Neuronal stem cell (in vitro differentiated cells): ENCODE data around the gene PLXNB3.

ENCODE experiments used
- DNase-seq: peaks from one replicate; pipeline ENCODE4 v3.0.0-alpha.2; 2013; ENCODE audit warnings: low spot score
- H2AFZ ChIP-seq: one replicate; pipeline ENCODE4 v1.6.1; 2013; ENCODE audit warnings: mild to moderate bottlenecking, low read length, inconsistent platforms
- H2AK5ac ChIP-seq: 2 replicates; pipeline ENCODE4 v1.6.1; 2013; ENCODE audit warnings: low read depth, mild to moderate bottlenecking, inconsistent platforms, low read length, moderate library complexity, mixed read lengths
- H2BK120ac ChIP-seq: 2 replicates; pipeline ENCODE4 v1.6.1; 2013; ENCODE audit warnings: low read depth, mild to moderate bottlenecking, inconsistent platforms, low read length, moderate library complexity, mixed read lengths
- H2BK12ac ChIP-seq: one replicate; pipeline ENCODE4 v1.6.1; 2013; ENCODE audit warnings: low read length, inconsistent platforms
- H2BK15ac ChIP-seq: 2 replicates; pipeline ENCODE4 v1.6.1; 2013; ENCODE audit warnings: mild to moderate bottlenecking, low read length, inconsistent platforms, mixed read lengths
- H2BK5ac ChIP-seq: one replicate; pipeline ENCODE4 v1.6.1; 2013; ENCODE audit warnings: inconsistent platforms, mild to moderate bottlenecking, low read length, moderate library complexity
- H3K14ac ChIP-seq: one replicate; pipeline ENCODE4 v1.6.1; 2013; ENCODE audit warnings: low read length, inconsistent platforms
- H3K18ac ChIP-seq: 2 replicates; pipeline ENCODE4 v1.6.1; 2013; ENCODE audit warnings: low read length, inconsistent platforms
- H3K23ac ChIP-seq: 2 replicates; pipeline ENCODE4 v1.6.1; 2013; ENCODE audit warnings: low read depth, mild to moderate bottlenecking, mixed read lengths, low read length, inconsistent platforms; ENCODE audit not compliant: poor library complexity
- H3K27ac ChIP-seq: replicated peaks from 3 replicates; pipeline ENCODE4 v1.5.1; 2013; ENCODE audit warnings: low read length, inconsistent platforms
- H3K27me3 ChIP-seq, 3 experiments: 2 replicates each; pipeline ENCODE4 v1.6.1; 2013; ENCODE audit warnings: low read length in 3 of 3, mild to moderate bottlenecking in 2 of 3, inconsistent platforms in 1 of 3, low read depth in 1 of 3, mixed read lengths in 1 of 3, moderate library complexity in 1 of 3; ENCODE audit not compliant: control insufficient read depth in 3 of 3, insufficient read depth in 3 of 3
- H3K36me3 ChIP-seq, 2 donors: replicated peaks in 1 of 2; 2 replicates each; pipeline ENCODE4 v1.6.1; 2013; ENCODE audit warnings: low read length in 2 of 2; ENCODE audit not compliant: control insufficient read depth in 2 of 2, insufficient read depth in 2 of 2
- H3K4ac ChIP-seq: 2 replicates; pipeline ENCODE4 v1.6.1; 2013; ENCODE audit warnings: inconsistent platforms, mild to moderate bottlenecking, low read length, moderate library complexity
- H3K4me1 ChIP-seq, 2 donors: 1 replicate in 1 of 2; 2 replicates in 1 of 2; pipeline ENCODE4 v1.6.1; 2013; ENCODE audit warnings: low read length in 2 of 2, low read depth in 1 of 2; ENCODE audit not compliant: control insufficient read depth in 2 of 2, insufficient read depth in 1 of 2
- H3K4me2 ChIP-seq: one replicate; pipeline ENCODE4 v1.6.1; 2013; ENCODE audit warnings: mild to moderate bottlenecking, low read length, inconsistent platforms; ENCODE audit not compliant: insufficient read depth, poor library complexity, severe bottlenecking
- H3K4me3 ChIP-seq, 2 donors: 2 replicates each; pipeline ENCODE4 v1.5.1; 2013; ENCODE audit warnings: low read length in 2 of 2, mild to moderate bottlenecking in 2 of 2, inconsistent platforms in 1 of 2, moderate library complexity in 1 of 2
- H3K79me1 ChIP-seq: one replicate; pipeline ENCODE4 v1.6.1; 2013; ENCODE audit warnings: low read depth, mild to moderate bottlenecking, inconsistent platforms, low read length, moderate library complexity
- H3K9ac ChIP-seq: one replicate; pipeline ENCODE4 v1.6.1; 2013; ENCODE audit warnings: mild to moderate bottlenecking, low read depth, low read length, inconsistent platforms; ENCODE audit not compliant: poor library complexity
- H3K9me3 ChIP-seq, 2 donors: replicated peaks in 1 of 2; 2 replicates each; pipeline versions ENCODE3 to v1.6.1; 2013; ENCODE audit warnings: low read length in 2 of 2, mild to moderate bottlenecking in 2 of 2, inconsistent platforms in 1 of 2, low read depth in 1 of 2, mixed read lengths in 1 of 2, moderate library complexity in 1 of 2; ENCODE audit not compliant: control insufficient read depth in 2 of 2, insufficient read depth in 1 of 2
- H4K8ac ChIP-seq: one replicate; pipeline ENCODE4 v1.6.1; 2013; ENCODE audit warnings: low read depth, mild to moderate bottlenecking, inconsistent platforms, low read length, moderate library complexity
- H4K91ac ChIP-seq: one replicate; pipeline ENCODE4 v1.6.1; 2013; ENCODE audit warnings: low read length, low read depth, mild to moderate bottlenecking, inconsistent platforms; ENCODE audit not compliant: poor library complexity
- WGBS, 2 donors: extraction: QIAGEN DNeasy Blood & Tissue Kit; methylation state at CpG; one replicate each; pipeline ENCODE4 v1.1.7; 2013; ENCODE audit warnings: missing lambda C conversion rate in 2 of 2, mixed read lengths in 1 of 2; ENCODE audit not compliant: insufficient read length in 2 of 2, insufficient replicate concordance in 1 of 2; ENCODE audit errors: extremely low coverage in 2 of 2; 5-methylcytosine and 5-hydroxymethylcytosine counted together

Gene PLXNB3

DNA sequence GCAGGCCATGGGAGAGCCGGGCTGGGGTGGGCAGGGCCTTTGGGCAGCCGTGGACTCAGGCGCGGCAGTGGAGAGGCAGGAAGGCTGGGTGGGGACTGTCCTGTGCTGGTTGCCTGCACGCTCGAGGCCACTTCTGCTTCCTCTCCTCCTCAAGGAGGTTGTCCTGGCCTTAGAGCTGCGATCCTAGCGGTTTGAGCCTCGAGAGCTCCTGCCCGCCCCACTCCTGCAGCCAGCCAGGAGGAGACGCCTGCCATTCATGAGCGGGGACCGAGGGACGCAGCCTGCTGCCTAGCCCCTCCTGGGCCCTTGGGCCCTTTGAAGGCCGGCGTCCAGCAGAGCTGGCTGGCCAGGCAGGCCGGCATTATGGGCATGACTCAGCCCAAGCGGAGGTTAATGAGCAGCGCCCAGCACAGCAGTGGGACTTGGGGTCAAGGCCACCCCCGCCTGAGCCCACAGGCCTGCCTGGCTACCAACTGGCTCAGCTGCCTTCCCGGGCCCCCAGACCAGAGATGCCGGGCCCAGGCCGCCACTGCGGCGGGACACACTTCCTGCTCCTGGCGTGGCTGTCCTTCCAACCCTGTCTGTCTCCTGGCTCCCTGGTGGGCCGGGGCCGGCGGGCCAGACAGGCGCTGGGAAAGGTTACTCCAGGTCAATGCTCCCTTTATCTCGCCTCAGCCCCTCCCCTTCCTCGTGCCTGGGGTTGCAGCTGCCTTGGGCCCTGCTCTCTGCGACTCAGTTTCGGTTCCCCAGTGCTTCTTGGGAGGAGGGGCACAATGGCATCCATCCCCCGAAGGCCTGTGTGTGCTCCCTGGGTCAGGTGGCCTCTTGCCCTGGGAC lies 37.5 kb upstream of the PLXNB3 start:
- no peak overlapping the region for H4K8ac ChIP-seq
- peaks cover 5% of the 10 kb centered on the region for H3K79me1 ChIP-seq
- H3K27me3 ChIP-seq, result no peaks in the 10 kb centered on the region
- H2BK5ac ChIP-seq, result no peak overlapping the region
- no peak overlapping the region for H3K4ac ChIP-seq
- no CpG with 5 or more reads among the region's 35 CpGs for WGBS, 2 donors
- no peak overlapping the region for H3K14ac ChIP-seq
- H3K4me1 ChIP-seq, result peaks cover 19 to 21% of the 10 kb centered on the region in 2 donors
- DNase-seq, result peak; percentile 68
- H3K4me3 ChIP-seq, result peak overlapping the region in 1 of 2 donors; percentile 11
- H3K23ac ChIP-seq, result no peak overlapping the region
- H2BK15ac ChIP-seq, result no peak overlapping the region
- no peak overlapping the region for H3K9ac ChIP-seq
- no peak overlapping the region for H4K91ac ChIP-seq
- H3K18ac ChIP-seq, result peak overlapping the region; percentile 28
- peaks cover 0 to 2% of the 10 kb centered on the region in 2 donors for H3K9me3 ChIP-seq
- no peak overlapping the region for H2AK5ac ChIP-seq
- H2AFZ ChIP-seq, result no peak overlapping the region
- no peak overlapping the region for H3K27ac ChIP-seq
- H3K4me2 ChIP-seq, result peak overlapping the region; percentile 33
- no peak overlapping the region for H2BK120ac ChIP-seq
- H2BK12ac ChIP-seq, result no peak overlapping the region
- H3K36me3 ChIP-seq, result peaks cover 0 to 13% of the 10 kb centered on the region in 2 donors

DNA sequence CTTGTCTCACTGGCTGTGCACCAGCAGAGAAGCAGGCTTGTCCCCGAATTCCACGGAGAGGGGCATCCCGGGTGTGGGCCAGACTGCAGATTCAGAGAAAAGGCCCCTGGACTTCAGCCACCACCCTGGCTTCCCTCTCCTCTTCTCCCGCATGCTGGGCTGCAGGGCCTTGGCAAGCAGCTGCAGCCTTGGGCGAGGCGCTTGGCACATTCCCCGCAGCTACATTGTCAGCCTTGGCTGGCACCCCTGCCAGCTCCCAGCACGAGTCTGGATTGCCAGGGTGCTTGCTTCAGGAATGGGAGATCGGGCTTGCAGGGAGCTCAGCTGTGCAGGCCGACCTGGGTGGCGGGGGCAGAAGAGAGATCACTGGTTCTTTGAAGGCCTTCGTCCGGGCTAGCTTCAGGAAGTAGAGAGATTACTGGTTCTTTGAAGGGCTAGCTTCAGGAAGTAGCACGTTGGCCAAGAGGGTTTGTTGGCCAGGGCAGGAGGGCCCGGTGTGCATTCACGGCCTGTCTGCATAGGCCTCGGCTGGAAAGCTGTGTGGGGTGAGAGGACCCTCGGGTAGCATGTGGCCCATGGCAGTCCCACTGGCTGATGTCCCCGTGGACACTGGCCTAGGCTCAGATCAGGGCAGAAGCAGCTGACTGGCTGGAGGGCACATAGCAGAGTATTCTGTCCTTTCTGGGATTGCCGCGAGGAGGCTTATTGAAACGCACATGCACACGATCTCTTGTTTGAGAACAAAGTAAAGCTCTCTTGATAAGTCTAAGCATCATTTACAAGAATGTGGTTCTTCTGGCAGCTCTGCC lies 36.7 kb upstream of the PLXNB3 start:
- H3K9me3 ChIP-seq, result peaks cover 0 to 7% of the 10 kb centered on the region in 2 donors
- peak overlapping the region; percentile 48 for H3K18ac ChIP-seq
- H3K23ac ChIP-seq, result peak overlapping the region; percentile 17
- no peak overlapping the region for H2BK120ac ChIP-seq
- H4K91ac ChIP-seq, result no peak overlapping the region
- H3K14ac ChIP-seq, result no peak overlapping the region
- H3K4me2 ChIP-seq, result no peak overlapping the region
- no peak overlapping the region for H2AFZ ChIP-seq
- no peak overlapping the region for H2AK5ac ChIP-seq
- H2BK5ac ChIP-seq, result no peak overlapping the region
- H3K9ac ChIP-seq, result no peak overlapping the region
- H3K27me3 ChIP-seq, result no peaks in the 10 kb centered on the region
- H3K4ac ChIP-seq, result no peak overlapping the region
- H2BK15ac ChIP-seq, result no peak overlapping the region
- peaks cover 19 to 21% of the 10 kb centered on the region in 2 donors for H3K4me1 ChIP-seq
- peaks cover 0 to 6% of the 10 kb centered on the region in 2 donors for H3K36me3 ChIP-seq
- WGBS, 2 donors, result no CpG with 5 or more reads among the region's 23 CpGs
- no peak overlapping the region for H3K27ac ChIP-seq
- H2BK12ac ChIP-seq, result no peak overlapping the region
- H3K4me3 ChIP-seq, result no peak overlapping the region
- no peak for DNase-seq
- peaks cover 5% of the 10 kb centered on the region for H3K79me1 ChIP-seq
- no peak overlapping the region for H4K8ac ChIP-seq

DNA sequence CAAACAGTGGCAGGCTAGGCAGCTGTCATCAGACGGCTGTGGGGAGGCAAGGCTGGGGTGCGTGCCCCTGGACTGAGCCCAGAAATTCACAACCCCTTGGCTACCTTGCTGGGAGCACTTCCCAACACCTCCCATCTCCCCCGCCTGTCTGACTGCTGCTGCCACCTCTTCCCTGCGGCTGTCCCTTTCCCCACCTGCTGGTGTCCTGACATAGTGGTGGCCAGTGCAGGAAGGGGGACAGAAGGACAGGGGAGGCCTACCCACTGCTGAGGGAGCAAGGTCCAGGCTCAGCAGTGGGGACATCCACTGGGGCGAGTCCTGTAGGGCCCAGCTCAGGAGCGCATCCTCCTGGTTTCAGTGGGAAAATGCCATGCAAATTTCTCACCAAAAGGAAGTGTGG lies 36.0 kb upstream of the PLXNB3 start:
- no peak overlapping the region for H3K27ac ChIP-seq
- H3K27me3 ChIP-seq, result no peaks in the 10 kb centered on the region
- no peak overlapping the region for H2BK12ac ChIP-seq
- no peak overlapping the region for H2BK5ac ChIP-seq
- H3K18ac ChIP-seq, result no peak overlapping the region
- H2AK5ac ChIP-seq, result no peak overlapping the region
- no peak overlapping the region for H4K91ac ChIP-seq
- DNase-seq, result no peak
- H3K4ac ChIP-seq, result no peak overlapping the region
- H2BK15ac ChIP-seq, result no peak overlapping the region
- H2AFZ ChIP-seq, result no peak overlapping the region
- no peak overlapping the region for H4K8ac ChIP-seq
- H2BK120ac ChIP-seq, result no peak overlapping the region
- no peak overlapping the region for H3K14ac ChIP-seq
- H3K23ac ChIP-seq, result no peak overlapping the region
- WGBS, 2 donors, result no CpG with 5 or more reads among the region's 6 CpGs
- no peaks in the 10 kb centered on the region for H3K36me3 ChIP-seq
- H3K79me1 ChIP-seq, result peaks cover under 1% of the 10 kb centered on the region
- H3K4me1 ChIP-seq, result peaks cover 14 to 17% of the 10 kb centered on the region in 2 donors
- H3K9ac ChIP-seq, result no peak overlapping the region
- no peak overlapping the region for H3K4me2 ChIP-seq
- peaks cover 0 to 7% of the 10 kb centered on the region in 2 donors for H3K9me3 ChIP-seq
- H3K4me3 ChIP-seq, result no peak overlapping the region
